ENCODE measurements around the gene MVP.

- TF ChIP-seq POLR2A (IDR thresholded peaks at IDR 0.05; ENCODE audit: low read depth, low read length) (no peak), TAF1 (IDR thresholded peaks at IDR 0.05; ENCODE audit: low read depth, low read length) (no peak), POLR2AphosphoS5 (IDR thresholded peaks at IDR 0.05; ENCODE audit: low read depth, low read length) (peak; percentile 27; the same call in 1 of the 2 replicates), SPI1 (IDR thresholded peaks at IDR 0.05; ENCODE audit: low read depth, low read length) (no peak), PAX5 (IDR thresholded peaks at IDR 0.05; ENCODE audit: insufficient read depth, low read length, severe bottlenecking) (no peak), POU2F2 (IDR thresholded peaks at IDR 0.05; ENCODE audit: low read depth, low read length) (no peak)
These were observed 10.2 kb upstream of the MVP start for GRCh38 chr16:29809850-29810698.

Data from GM12891 (cell line).